GM04503 (cell line): ENCODE data around the gene KLHL8.
"Not testable (repeated sequence)": the region's sequence is repeated elsewhere in the genome, so short reads cannot be mapped to it uniquely, and the experiment has no call there.

Experiments
- DNase-seq: peaks from one replicate; pipeline ENCODE4 v3.0.0-alpha.2; 2012; ENCODE audit warnings: low read depth

The KLHL8 gene

GRCh38 chr4:87179751-87180150, 40.7 kb downstream of the KLHL8 start:
- peak; percentile 11 for DNase-seq

- DNase-seq: no peak
Observed at GRCh38 chr4:87174672-87175071, 45.7 kb downstream of the KLHL8 start.

GRCh38 chr4:87171944-87172343, 48.5 kb downstream of the KLHL8 start:
- no peak for DNase-seq

- no peak for DNase-seq
Observed at GRCh38 chr4:87166296-87166854, 54.0 kb downstream of the KLHL8 start.

- no peak for DNase-seq
Observed at GRCh38 chr4:87165892-87166291, 54.5 kb downstream of the KLHL8 start.

- DNase-seq: no peak
Observed at GRCh38 chr4:87153078-87153870, 67.1 kb downstream of the KLHL8 start.

- no peak for DNase-seq
Observed at GRCh38 chr4:87152310-87153041, 67.9 kb downstream of the KLHL8 start.

GRCh38 chr4:87151730-87152129, 68.7 kb downstream of the KLHL8 start:
- DNase-seq: no peak

- peak; percentile 26 for DNase-seq
Observed at GRCh38 chr4:87150498-87151261, 69.7 kb downstream of the KLHL8 start.

- DNase-seq: no peak
Observed at GRCh38 chr4:87147116-87147515, 73.3 kb downstream of the KLHL8 start.

- not testable (repeated sequence) for DNase-seq
Observed at GRCh38 chr4:87145934-87146333, 74.5 kb downstream of the KLHL8 start.

- DNase-seq: no peak
Observed at GRCh38 chr4:87144356-87144755, 76.1 kb downstream of the KLHL8 start.

- no peak for DNase-seq
Observed at GRCh38 chr4:87141428-87141827, 79.0 kb downstream of the KLHL8 start.

- DNase-seq: no peak
Observed at GRCh38 chr4:87134122-87134521, 86.3 kb downstream of the KLHL8 start.

GRCh38 chr4:87133183-87133582, 87.2 kb downstream of the KLHL8 start:
- no peak for DNase-seq

- DNase-seq: no peak
Observed at GRCh38 chr4:87132035-87132434, 88.4 kb downstream of the KLHL8 start.

- DNase-seq: no peak
Observed at GRCh38 chr4:87130985-87131703, 89.3 kb downstream of the KLHL8 start.

GRCh38 chr4:87129681-87130080, 90.7 kb downstream of the KLHL8 start:
- no peak for DNase-seq

- no peak for DNase-seq
Observed at GRCh38 chr4:87128006-87128705, 92.3 kb downstream of the KLHL8 start.

GRCh38 chr4:87126056-87126455, 94.4 kb downstream of the KLHL8 start:
- DNase-seq: no peak

GRCh38 chr4:87122252-87122651, 98.2 kb downstream of the KLHL8 start:
- no peak for DNase-seq
